ENCODE results near the gene OGFOD1. TPM values are rescaled to one million over a fixed set of nuclear protein-coding genes. Genes with fewer than 3 reads are reported as not detected.

The OGFOD1 gene
- total and polyA plus RNA-seq, 12 donors = 8.9 to 41.0 (median 35.8) TPM

DNA sequence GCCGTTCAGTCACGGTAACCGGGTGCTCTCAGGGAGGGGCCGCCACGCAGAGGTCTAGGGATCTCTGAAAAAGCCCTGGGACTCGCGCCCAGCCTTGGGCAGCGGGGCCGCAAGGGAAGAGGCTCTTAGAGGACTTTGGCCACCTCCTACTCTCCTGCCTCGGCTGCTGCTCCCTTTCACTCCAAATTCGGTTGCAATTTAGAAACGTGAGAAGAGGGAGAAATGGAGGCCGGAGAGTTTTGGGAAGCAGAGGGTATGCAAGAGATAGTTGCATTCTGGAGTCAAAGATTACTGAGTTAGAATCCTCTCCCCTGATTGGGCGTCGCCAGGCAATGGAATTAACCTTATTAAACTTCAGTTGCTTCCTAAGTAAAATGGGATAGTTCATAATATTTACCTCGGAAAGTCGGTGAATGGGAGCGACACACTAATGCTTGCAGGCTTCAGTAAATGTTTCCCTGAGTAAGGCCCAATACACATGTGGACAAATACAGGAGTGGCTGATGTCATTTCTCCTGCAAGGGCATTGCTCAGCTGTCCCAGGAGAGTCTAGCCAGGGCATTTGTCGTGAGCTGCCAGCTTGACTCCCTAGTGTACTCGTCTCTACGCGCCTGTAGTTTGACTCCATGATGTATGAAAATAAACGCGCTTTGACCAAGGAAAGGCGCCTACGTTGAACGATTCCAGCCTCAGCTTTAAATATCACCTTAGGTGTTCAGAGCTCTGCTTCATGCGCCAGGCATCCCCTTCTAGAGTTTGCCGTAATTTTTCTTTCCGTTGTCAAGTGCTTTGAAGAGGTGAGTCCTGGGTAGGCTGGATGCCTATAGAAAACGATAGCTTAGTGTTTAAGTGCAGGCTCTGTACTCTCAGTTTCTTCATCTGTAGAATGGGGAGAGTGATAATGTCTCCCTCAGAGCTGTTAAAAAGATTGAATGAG is 667 bp downstream of the OGFOD1 start:
- no peak for TF ChIP-seq CTCF (IDR thresholded peaks at IDR 0.05)
- peak overlapping the region; percentile 23 to 90 (median 85) for H3K27ac ChIP-seq
- no peaks in the 10 kb centered on the region for H3K9me3 ChIP-seq
- no peaks in the 10 kb centered on the region for H3K27me3 ChIP-seq
- intact Hi-C loops (cut with DNase I) = loop anchor here in 2 of 10 donors (1.0 to 2.0 kb wide), 2 partner anchors 27 kb away; partner anchors contain the start of gene AMFR (in 2 of the 2)
- peak in 1 of 2 donors; percentile 42 for DNase-seq
- ATAC-seq = peak; percentile 28 to 85 (median 68)
- peaks cover 4 to 51% (median 39%) of the 10 kb centered on the region in 9 donors for H3K4me1 ChIP-seq
- H3K36me3 ChIP-seq = peaks cover 0 to 51% (median 18%) of the 10 kb centered on the region in 9 donors
- 4 to 6% methylated on average over 31 of the region's 31 CpGs for WGBS, 2 donors
- H3K4me3 ChIP-seq = peak overlapping the region; percentile 80 to 99 (median 90)

DNA sequence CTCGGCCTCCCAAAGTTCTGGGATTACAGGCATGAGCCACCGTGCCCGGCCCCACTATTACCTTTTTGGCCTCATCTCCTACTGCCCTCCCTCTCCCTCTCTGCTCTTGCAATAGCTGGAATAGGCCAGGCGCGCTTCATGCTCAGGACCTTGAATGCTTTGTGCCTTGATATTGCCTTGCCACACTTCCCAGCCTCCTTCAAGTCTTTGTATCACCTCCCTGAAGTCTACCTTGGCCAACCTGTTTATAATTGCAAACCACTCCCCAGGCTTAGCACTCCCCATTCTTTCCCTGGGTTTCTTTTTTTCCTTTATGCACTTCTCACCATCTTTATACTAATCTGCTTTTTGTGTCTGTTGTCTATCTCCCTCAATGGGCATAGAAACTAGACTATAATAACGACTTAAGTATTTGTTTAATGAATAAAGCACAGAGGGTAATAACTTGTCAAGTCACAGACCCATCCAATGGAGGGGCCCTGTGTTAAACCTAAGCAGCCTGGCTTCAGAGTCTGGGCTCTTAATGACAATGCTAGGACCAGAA is 6.6 kb downstream of the OGFOD1 start:
- Histone ChIP-seq H3K9me3 (no peaks in the 10 kb centered on the region), H3K27me3 (no peaks in the 10 kb centered on the region), H3K4me3 (no peak overlapping the region), H3K27ac (no peak overlapping the region), H3K36me3 (peaks cover 0 to 100% (median 43%) of the 10 kb centered on the region in 9 donors), H3K4me1 (peaks cover 0 to 6% (median 4%) of the 10 kb centered on the region in 9 donors)
- DNase-seq (no peak), ATAC-seq (no peak)
- intact Hi-C loops (cut with DNase I) = no loop called here
- WGBS, 2 donors = 96 to 97% methylated on average over 6 of the region's 6 CpGs
- TF ChIP-seq CTCF (IDR thresholded peaks at IDR 0.05) = no peak

GRCh38 chr16:56460101-56460500 is 8.7 kb downstream of the OGFOD1 start:
- WGBS, 2 donors = 79 to 89% methylated on average over 2 of the region's 2 CpGs
- DNase-seq (no peak), ATAC-seq (no peak)
- no peak overlapping the region for H3K27ac ChIP-seq
- H3K36me3 ChIP-seq = peaks cover 0 to 100% (median 35%) of the 10 kb centered on the region in 9 donors
- intact Hi-C loops (cut with DNase I) = no loop called here
- TF ChIP-seq CTCF (IDR thresholded peaks at IDR 0.05) = no peak
- H3K4me3 ChIP-seq = no peak overlapping the region
- H3K4me1 ChIP-seq = no peaks in the 10 kb centered on the region
- no peaks in the 10 kb centered on the region for H3K9me3 ChIP-seq
- H3K27me3 ChIP-seq = no peaks in the 10 kb centered on the region

DNA sequence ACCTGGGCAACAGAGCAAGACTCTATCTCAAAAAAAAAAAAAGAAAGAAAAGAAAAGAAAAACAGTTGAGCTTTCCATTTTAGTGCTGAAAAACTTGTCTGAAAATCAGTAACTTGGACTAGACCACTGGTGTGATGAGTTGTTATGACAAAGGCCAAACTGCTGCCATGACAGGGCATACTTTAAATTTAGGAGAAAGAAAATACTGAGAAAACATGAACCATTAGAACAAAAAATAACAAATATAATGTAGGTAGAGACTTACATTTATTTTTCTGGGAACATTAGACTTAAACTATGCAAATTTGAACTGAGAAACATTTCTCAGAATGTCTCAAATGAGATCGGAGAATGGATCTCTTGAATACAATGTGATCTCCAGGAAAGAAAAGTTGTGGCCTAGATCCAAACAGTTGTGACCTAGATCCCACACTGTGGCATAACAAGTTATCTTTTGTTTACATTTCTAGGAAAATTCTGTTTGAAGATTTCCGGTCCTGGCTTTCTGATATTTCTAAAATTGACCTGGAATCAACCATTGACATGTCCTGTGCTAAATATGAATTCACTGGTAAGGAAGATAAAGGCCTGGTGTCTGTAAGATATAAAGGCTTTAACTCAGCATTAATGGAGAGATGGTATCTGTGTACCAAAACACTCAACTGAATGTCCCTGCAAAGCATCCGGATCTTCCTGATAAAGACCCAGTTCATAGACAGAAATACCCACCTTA is 10.9 kb downstream of the OGFOD1 start:
- 82 to 88% methylated on average over 3 of the region's 3 CpGs for WGBS, 2 donors
- Histone ChIP-seq H3K4me1 (no peaks in the 10 kb centered on the region), H3K27ac (no peak overlapping the region), H3K36me3 (peaks cover 0 to 100% (median 47%) of the 10 kb centered on the region in 9 donors), H3K9me3 (no peaks in the 10 kb centered on the region), H3K4me3 (no peak overlapping the region), H3K27me3 (no peaks in the 10 kb centered on the region)
- intact Hi-C loops (cut with DNase I) = no loop called here
- TF ChIP-seq CTCF (IDR thresholded peaks at IDR 0.05) = no peak
- DNase-seq (no peak), ATAC-seq (no peak)
